ENCODE results near the gene NFIX. TPM values are rescaled to one million over a fixed set of nuclear protein-coding genes. Genes with fewer than 3 reads are reported as not detected.

The NFIX gene
- total and polyA plus RNA-seq, 2 donors (not counting 1 experiment from before 2014, with no cell fraction given), result 0.69 to 5.6 TPM

- Mint-ChIP-seq H3K4me1 (peaks cover 13% of the 10 kb centered on the region), H3K4me3 (no peak overlapping the region), H3K9me3 (ENCODE audit: insufficient read depth) (no peaks in the 10 kb centered on the region), H3K27me3 (peaks cover 9% of the 10 kb centered on the region), H3K27ac (no peak overlapping the region)
- Histone ChIP-seq H3K27me3 (replicated peaks in 1 of 4; ENCODE audit: control extremely low read depth in 1 of 4, control insufficient read depth in 3 of 4, insufficient read depth in 4 of 4, low read length in 3 of 4) (peaks cover 0 to 18% (median 3%) of the 10 kb centered on the region in 4 experiments), H3K9ac (ENCODE audit: low read length) (no peak overlapping the region), H3K4me3 (ENCODE audit: control extremely low read depth in 1 of 5, extremely low read depth in 1 of 5, insufficient read depth in 1 of 5, low read depth in 2 of 5, low read length in 4 of 5) (no peak overlapping the region), H3K4me1 (ENCODE audit: control insufficient read depth in 2 of 2, insufficient read depth in 2 of 2, low read length in 2 of 2) (peaks cover 26 to 40% of the 10 kb centered on the region in 2 donors), H4K20me1 (ENCODE audit: control insufficient read depth, insufficient read depth, low read length, poor library complexity, severe bottlenecking) (no peaks in the 10 kb centered on the region), H3K27ac (ENCODE audit: low read length in 2 of 2) (no peak overlapping the region), H3K36me3 (replicated peaks in 1 of 2; ENCODE audit: control extremely low read depth in 1 of 2, control insufficient read depth in 1 of 2, extremely low read depth in 1 of 2, insufficient read depth in 2 of 2, low read length in 1 of 2) (no peaks in the 10 kb centered on the region), H3K4me2 (replicated peaks; ENCODE audit: low read depth, low read length, poor library complexity, severe bottlenecking) (peak overlapping the region; percentile 22), H3K79me2 (ENCODE audit: control insufficient read depth, insufficient read depth, low read length) (no peaks in the 10 kb centered on the region), H3K9me3 (ENCODE audit: control extremely low read depth in 1 of 3, control insufficient read depth in 2 of 3, insufficient read depth in 1 of 3, low read length in 2 of 3) (no peaks in the 10 kb centered on the region), H2AFZ (ENCODE audit: insufficient read depth, low read depth, low read length, poor library complexity, severe bottlenecking) (no peak overlapping the region)
- ATAC-seq (ENCODE audit: low read depth) (no peak), DNase-seq (peak; percentile 51)
- 73% methylated on average over 1 of the region's 3 CpGs for WGBS (ENCODE audit: insufficient coverage)
- POLR2A ChIA-PET, result interaction anchor here (0.7 to 1.3 kb wide), 3 partner anchors 114 to 216 kb away, joined by 4 to 5 read pairs (median 4); no protein-coding TSS in a partner anchor
- no peak for TF ChIP-seq CTCF (IDR thresholded peaks at IDR 0.05)
- no peak for TF ChIP-seq EZH2 (IDR thresholded peaks at IDR 0.05; ENCODE audit: borderline replicate concordance, insufficient read depth, low read depth, low read length, poor library complexity, severe bottlenecking)
- CTCF ChIA-PET, result interaction anchor here (1.1 to 12.5 kb wide), 10 partner anchors 15 to 610 kb away, joined by 3 to 285 read pairs (median 6); no protein-coding TSS in a partner anchor
- intact Hi-C loops (cut with micrococcal nuclease), result loop anchor here (5.0 to 10.0 kb wide), 3 partner anchors 215 to 767 kb away; a partner anchor contains a TSS
Observed at GRCh38 chr19:12979974-12980373, 15.3 kb upstream of the NFIX start.

- Mint-ChIP-seq H3K4me3 (no peak overlapping the region), H3K27me3 (peaks cover 9% of the 10 kb centered on the region), H3K27ac (no peak overlapping the region), H3K4me1 (peaks cover 20% of the 10 kb centered on the region), H3K9me3 (ENCODE audit: insufficient read depth) (no peaks in the 10 kb centered on the region)
- POLR2A ChIA-PET, result no interaction called here
- Histone ChIP-seq H2AFZ (ENCODE audit: insufficient read depth, low read depth, low read length, poor library complexity, severe bottlenecking) (no peak overlapping the region), H3K79me2 (ENCODE audit: control insufficient read depth, insufficient read depth, low read length) (no peaks in the 10 kb centered on the region), H3K36me3 (replicated peaks in 1 of 2; ENCODE audit: control extremely low read depth in 1 of 2, control insufficient read depth in 1 of 2, extremely low read depth in 1 of 2, insufficient read depth in 2 of 2, low read length in 1 of 2) (no peaks in the 10 kb centered on the region), H3K27ac (ENCODE audit: low read length in 2 of 2) (no peak overlapping the region), H3K27me3 (replicated peaks in 1 of 4; ENCODE audit: control extremely low read depth in 1 of 4, control insufficient read depth in 3 of 4, insufficient read depth in 4 of 4, low read length in 3 of 4) (peaks cover 0 to 8% (median 2%) of the 10 kb centered on the region in 4 experiments), H3K9ac (ENCODE audit: low read length) (no peak overlapping the region), H3K4me3 (ENCODE audit: control extremely low read depth in 1 of 5, extremely low read depth in 1 of 5, insufficient read depth in 1 of 5, low read depth in 2 of 5, low read length in 4 of 5) (no peak overlapping the region), H3K4me2 (replicated peaks; ENCODE audit: low read depth, low read length, poor library complexity, severe bottlenecking) (peak overlapping the region; percentile 91), H3K4me1 (ENCODE audit: control insufficient read depth in 2 of 2, insufficient read depth in 2 of 2, low read length in 2 of 2) (peaks cover 30 to 48% of the 10 kb centered on the region in 2 donors), H4K20me1 (ENCODE audit: control insufficient read depth, insufficient read depth, low read length, poor library complexity, severe bottlenecking) (no peaks in the 10 kb centered on the region), H3K9me3 (ENCODE audit: control extremely low read depth in 1 of 3, control insufficient read depth in 2 of 3, insufficient read depth in 1 of 3, low read length in 2 of 3) (no peaks in the 10 kb centered on the region)
- no peak for TF ChIP-seq CTCF (IDR thresholded peaks at IDR 0.05)
- TF ChIP-seq EZH2 (IDR thresholded peaks at IDR 0.05; ENCODE audit: borderline replicate concordance, insufficient read depth, low read depth, low read length, poor library complexity, severe bottlenecking), result no peak
- DNase-seq, result no peak
- ATAC-seq (ENCODE audit: low read depth), result no peak
- intact Hi-C loops (cut with micrococcal nuclease), result loop anchor here (1.0 to 5.0 kb wide), 3 partner anchors 52 to 765 kb away; a partner anchor contains a TSS
- CTCF ChIA-PET, result interaction anchor here (1.3 to 12.5 kb wide), 3 partner anchors 75 to 111 kb away, joined by 4 to 285 read pairs (median 59); no protein-coding TSS in a partner anchor
- WGBS (ENCODE audit: insufficient coverage), result 92% methylated on average over 3 of the region's 6 CpGs
Observed at GRCh38 chr19:12982648-12983047, 12.6 kb upstream of the NFIX start.
